HG03432 (cell line): ENCODE data around the gene ARL17B.
"Not testable (repeated sequence)": the region's sequence is repeated elsewhere in the genome, so short reads cannot be mapped to it uniquely, and the experiment has no call there.

ENCODE experiments used
- ATAC-seq: cut with Tn5 transposase; IDR thresholded peaks from one replicate; pipeline ENCODE4 v1.9.1; 2021; ENCODE audit warnings: mild to moderate bottlenecking, moderate library complexity; ENCODE audit not compliant: unreplicated experiment

ARL17B gene

DNA sequence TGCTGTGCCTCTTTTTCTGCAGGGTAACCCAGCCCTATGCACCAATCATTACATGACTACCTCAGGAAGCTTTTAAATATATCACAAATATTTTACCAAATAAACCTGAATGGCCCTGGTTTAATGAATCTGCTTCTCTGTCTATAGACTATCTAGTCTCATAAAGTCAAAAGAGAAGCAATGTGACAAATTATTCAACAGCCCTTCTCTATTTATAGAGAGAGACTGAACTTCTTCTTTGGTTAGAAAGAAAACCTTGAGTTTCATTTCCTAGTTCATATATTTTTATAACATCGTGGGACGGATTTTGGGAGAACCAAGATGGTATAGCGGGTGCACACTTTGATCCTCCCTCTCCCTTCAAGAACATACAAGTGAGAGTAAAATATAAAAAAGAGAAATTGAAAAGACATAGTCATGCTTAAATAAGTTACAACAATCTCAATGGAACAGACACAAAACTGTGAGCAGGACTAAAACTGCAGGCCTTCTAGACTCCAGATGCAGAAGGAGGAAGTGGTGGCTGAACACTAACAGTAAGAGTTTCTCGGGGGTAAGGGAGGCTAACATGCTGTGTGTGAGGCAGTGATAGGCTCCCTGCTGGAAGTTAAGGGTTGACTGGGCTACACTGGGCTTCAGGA, 70.5 kb downstream of the ARL17B start:
- peak; percentile 90 for ATAC-seq

DNA sequence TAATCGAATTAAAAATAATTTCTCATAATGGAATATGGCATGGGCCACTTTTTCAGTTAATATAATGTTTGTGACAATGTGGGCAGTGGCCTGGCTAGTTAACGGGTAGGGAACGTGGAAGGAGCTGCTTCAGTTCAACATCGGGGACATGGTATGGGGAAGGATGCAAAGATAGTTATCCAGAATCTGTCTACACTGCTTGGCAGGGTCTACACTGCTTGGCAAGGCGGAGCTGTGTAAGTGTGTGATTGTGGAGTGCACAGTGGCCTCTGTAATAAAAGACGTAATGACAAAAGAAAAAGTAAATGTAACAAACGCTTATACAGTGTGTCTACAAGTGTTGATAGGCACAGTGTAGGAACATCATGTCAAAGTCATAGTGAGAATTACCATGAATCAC, 74.0 kb downstream of the ARL17B start:
- ATAC-seq = not testable (repeated sequence)

- not testable (repeated sequence) for ATAC-seq
Observed at GRCh38 chr17:46286764-46287221, 74.8 kb downstream of the ARL17B start.

DNA sequence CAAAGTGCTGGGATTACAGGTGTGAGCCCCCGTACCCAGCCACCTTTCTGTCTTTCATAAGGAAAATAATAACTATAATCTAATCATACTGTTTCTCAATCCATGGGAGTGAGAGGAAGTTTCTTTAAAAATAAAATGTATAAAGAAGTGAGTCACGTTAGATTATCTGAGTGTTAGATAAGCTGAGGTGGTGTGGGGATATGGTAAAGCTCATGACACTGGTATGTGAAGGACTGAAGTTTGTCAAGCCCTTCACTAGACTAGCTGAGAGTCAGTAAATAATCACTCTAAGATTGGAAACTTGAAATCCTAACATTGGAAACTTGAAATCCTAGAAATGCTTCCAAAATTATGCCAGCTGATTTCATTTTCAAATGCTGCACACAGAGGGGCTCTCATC, 76.1 kb downstream of the ARL17B start:
- not testable (repeated sequence) for ATAC-seq

DNA sequence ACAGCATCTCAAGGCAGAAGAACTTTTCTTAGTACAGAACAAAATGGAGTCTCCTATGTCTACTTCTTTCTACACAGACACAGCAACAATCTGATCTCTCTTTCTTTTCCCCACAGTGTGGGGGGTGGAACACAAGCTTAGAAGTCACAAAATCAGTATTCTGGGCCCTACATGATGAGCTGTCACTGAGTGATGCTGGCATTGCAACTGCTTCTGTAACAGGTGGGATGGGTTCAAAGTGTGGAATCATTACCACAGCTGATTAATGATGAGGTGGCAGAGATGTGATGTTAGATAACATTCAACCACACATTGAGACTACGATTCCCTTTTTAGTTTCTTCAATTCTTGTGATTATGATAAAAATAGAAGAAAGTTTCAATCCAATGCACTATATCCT, 77.1 kb downstream of the ARL17B start:
- ATAC-seq = not testable (repeated sequence)

DNA sequence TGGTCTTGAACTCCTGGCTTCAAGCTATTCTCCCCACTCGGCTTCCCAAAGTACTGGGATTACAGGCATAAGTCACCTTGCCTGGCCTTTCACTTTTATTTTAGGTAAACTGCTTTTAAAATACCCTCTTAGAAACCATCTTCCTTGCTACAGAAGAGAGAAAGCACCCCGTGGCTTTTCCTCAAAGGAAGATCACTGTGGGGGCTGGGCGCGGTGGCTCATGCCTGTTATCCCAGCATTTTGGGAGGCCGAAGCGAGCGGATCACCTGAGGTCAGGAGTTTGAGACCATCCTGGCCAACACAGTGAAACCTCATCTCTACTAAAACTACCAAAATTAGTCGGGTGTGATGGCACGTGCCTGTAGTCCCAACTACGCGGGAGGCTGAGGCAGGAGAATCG, 78.9 kb downstream of the ARL17B start:
- not testable (repeated sequence) for ATAC-seq

GRCh38 chr17:46281336-46281735, 80.2 kb downstream of the ARL17B start:
- not testable (repeated sequence) for ATAC-seq

GRCh38 chr17:46276728-46277479, 84.7 kb downstream of the ARL17B start:
- not testable (repeated sequence) for ATAC-seq

- ATAC-seq = no peak
Observed at GRCh38 chr17:46274238-46274637, 87.3 kb downstream of the ARL17B start.

GRCh38 chr17:46273541-46274236, 87.9 kb downstream of the ARL17B start:
- ATAC-seq = no peak

GRCh38 chr17:46270032-46270431, 91.5 kb downstream of the ARL17B start:
- ATAC-seq = no peak

DNA sequence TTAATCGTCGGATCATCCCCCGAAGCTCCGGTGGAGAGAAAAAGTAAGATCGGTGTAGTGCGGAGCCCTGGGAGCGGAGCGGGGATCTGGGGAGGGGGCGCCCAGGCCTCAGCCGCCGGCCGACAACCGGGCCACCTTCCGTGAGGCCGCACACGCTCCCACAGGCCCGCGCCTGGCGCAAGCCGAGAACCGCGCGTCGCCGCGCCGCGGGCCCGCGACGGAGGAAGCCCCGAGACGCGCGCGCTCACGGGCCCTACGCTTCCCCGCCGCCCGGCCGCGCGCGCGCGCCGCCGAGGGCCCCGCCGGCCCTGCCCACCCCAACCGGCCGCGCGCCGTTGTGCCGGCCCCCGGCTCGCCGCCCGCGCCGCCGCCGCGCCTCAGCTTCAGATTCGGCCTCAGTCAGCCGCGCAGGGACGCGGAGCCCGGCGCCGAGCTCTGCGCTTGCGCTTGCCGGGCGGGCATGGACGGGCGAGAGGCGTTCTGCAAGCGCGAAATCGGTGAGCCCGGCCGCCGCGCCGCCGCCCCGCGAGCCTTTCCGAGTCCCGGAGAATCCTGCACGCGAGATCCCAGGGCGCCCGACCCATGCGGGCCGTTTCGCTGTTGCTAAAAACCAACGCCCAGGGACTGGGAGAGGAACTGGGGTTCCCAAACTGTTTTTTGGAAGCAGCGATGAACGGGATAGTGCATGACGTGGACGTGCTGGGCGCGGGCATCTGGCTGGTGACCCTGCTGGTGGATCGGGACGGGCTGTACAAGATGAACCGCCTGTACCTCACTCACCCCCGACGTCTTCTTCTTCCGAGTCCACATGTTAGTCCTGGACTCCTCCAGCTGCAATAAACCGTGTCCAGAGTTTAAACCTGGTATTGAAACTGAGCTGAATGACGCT, 94.7 kb downstream of the ARL17B start:
- peak; percentile 83 for ATAC-seq

GRCh38 chr17:46266063-46266655, 95.4 kb downstream of the ARL17B start:
- ATAC-seq = not testable (repeated sequence)

GRCh38 chr17:46264456-46265198, 96.9 kb downstream of the ARL17B start:
- ATAC-seq = no peak

DNA sequence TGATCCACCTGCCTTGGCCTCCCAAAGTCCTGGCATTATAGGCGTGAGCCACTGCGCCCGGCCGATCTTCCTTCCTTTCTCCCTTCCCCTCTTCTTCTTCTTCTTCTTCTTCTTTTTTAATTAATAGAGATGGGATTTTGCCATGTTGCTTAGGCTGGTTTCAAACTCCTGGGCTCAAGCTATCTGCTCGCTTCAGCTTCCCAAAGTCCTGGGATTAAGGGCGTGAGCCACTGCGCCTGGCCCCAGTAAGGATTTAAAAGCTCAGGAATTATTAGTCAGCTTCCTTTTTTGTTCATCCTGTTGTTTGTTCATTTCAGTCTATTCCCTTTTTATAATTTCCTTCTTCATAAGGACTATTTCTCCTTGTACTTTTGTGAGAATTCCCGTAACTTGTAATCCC, 99.3 kb downstream of the ARL17B start:
- no peak for ATAC-seq

DNA sequence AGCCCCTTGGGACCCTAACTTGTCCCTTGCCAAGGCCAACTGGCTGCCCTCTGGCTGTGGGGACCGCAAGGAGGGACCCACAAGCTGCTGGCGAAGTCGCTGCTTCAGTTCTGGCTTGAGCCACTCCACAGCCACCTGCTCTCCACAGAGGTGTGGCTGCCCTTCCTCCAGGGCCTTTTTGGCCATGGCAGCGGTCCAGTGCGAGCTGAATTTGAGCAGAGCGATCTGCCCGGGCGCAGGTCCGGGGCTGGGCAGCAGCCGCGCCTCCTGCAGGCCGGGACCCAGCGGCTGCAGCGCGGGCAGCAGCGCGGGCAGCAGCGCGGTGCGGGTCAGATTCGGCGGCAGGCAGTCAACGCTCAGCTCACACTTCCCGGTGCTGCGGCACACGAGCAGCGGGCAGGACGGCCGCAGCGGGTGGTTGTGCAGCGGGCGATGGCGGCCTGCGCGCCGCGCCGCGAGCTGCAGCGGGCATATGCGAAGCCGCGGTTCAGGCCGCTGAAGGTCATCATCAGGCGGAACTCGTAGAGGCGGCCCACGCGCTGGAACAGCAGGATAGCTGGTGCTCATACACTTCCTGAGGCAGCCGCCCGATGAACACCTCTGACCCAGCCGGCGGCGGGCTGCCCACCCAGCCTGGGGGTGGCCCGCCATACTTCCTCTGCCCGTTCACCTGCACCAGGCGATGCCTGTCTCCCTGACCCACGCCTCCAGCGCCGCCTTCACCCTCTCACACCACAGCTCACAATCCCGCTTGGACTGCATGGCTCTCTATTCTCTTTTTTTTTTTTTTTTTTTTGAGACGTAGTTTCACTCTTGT, 101.5 kb downstream of the ARL17B start:
- ATAC-seq = not testable (repeated sequence)

DNA sequence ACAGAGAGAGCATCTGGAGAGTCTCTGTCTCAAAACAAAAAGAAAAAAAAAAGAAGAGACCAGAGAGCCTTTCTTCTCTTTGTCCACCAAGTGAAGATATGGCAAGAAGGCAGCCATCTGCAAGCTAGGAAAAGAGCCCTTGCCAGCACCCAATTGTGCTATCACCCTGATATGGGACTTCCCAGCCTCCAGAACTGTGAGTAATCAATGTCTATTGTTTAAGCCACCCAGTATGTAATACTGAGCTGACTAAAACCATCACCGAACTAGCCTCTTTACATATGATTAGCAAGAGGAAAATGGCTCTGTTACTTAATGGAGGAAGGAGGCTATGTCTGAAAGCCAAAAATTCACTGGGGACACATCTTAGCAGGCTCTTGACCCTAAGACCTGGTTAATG, 105.2 kb downstream of the ARL17B start:
- not testable (repeated sequence) for ATAC-seq

DNA sequence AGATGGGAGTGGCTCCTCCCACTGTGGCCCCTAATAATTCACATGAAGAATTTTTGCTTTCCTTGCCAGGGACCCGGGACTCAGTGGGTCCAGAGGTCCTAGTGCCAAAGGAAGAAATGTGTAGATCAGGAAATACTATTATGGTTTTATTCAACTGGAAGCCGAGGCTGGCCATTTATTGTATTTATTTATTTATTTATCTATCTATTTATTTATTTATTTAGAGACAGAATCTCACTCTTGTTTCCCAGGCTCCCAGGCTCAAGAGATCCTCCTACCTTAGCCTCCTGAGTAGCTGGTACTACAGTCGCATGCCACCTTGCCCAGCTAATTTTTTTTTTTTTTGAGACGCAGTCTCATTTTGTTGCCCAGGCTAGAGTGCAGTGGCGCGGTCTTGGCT, 107.4 kb downstream of the ARL17B start:
- not testable (repeated sequence) for ATAC-seq

DNA sequence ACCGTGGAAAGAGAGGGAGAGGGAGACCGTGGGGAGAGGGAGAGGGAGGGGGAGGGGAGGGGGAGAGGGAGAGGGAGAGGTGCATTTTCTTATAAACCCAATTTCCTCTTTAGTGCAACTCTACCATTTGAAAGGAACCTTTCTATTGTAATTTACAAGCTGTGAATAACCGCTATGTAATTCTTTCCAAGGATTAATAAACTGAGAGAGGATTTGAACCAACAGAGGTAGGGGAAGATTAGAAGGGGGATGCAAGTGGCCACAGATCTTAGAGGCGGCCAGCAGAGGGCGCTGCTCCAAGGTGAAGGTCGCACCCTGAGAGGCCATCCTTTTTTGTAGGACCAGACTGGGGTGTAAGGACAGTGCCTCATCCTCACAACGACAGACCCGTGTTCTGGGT, 107.8 kb downstream of the ARL17B start:
- ATAC-seq = not testable (repeated sequence)
